AG04450 (cell line): ENCODE data around the gene GLOD5. TPM values are rescaled to one million over a fixed set of nuclear protein-coding genes. Genes with fewer than 3 reads are reported as not detected.

Experiments used
- CTCF ChIA-PET: fragments of 300-600, 350-600 bp; formaldehyde crosslinking; extraction: SDS; loops from one replicate; lab custom pipeline; 2022; ENCODE audit warnings: antibody characterized with exemption, inconsistent platforms; lab: Charles Lee
- POLR2A ChIA-PET: fragments of 350-600 bp; formaldehyde crosslinking; extraction: SDS; loops from one replicate; lab custom pipeline; 2021; ENCODE audit warnings: antibody characterized with exemption, inconsistent platforms; lab: Yijun Ruan, JAX
- DNase-seq: peaks from one replicate; pipeline ENCODE4 v3.0.0-alpha.2; 2011; ENCODE audit warnings: low read depth, low spot score
- H3K27ac ChIP-seq: one replicate; pipeline ENCODE4 v1.5.1; 2012; ENCODE audit warnings: low read depth, low read length, control low read depth
- H3K27me3 ChIP-seq: one replicate; pipeline ENCODE4 v1.6.0; 2012; ENCODE audit warnings: low read length; ENCODE audit not compliant: control insufficient read depth, insufficient read depth
- H3K4me3 ChIP-seq: 2 replicates; pipeline ENCODE4 v1.5.1; 2011; ENCODE audit warnings: mild to moderate bottlenecking, low read depth, low read length, control low read depth
- H3K9me3 ChIP-seq: 2 replicates; pipeline ENCODE4 v1.5.1; 2012; ENCODE audit warnings: low read length; ENCODE audit not compliant: control insufficient read depth, insufficient read depth
- CTCF ChIP-seq: IDR thresholded peaks from 2 replicates; pipeline ENCODE4 v1.5.1; 2011; ENCODE audit warnings: low read depth, low read length, control low read depth, inconsistent platforms
- polyA plus RNA-seq: library from polyadenylated mRNA; depleted of rRNA; stranded (reverse); fragments of >200 nt; gene quantifications from 2 replicates; pipeline ENCODE4 v1.2.3, GENCODE V29; 2011

The GLOD5 gene
- polyA plus RNA-seq, 1 experiment: not detected

GRCh38 chrX:48715876-48716502 is 45.6 kb upstream of the GLOD5 start:
- DNase-seq: no peak
- POLR2A ChIA-PET: no interaction called here
- H3K4me3 ChIP-seq: no peak overlapping the region
- no peaks in the 10 kb centered on the region for H3K9me3 ChIP-seq
- TF ChIP-seq CTCF: no peak
- H3K27me3 ChIP-seq: no peaks in the 10 kb centered on the region
- no peak overlapping the region for H3K27ac ChIP-seq
- CTCF ChIA-PET: no interaction called here

- H3K9me3 ChIP-seq: no peaks in the 10 kb centered on the region
- no peak for TF ChIP-seq CTCF
- POLR2A ChIA-PET: no interaction called here
- no peaks in the 10 kb centered on the region for H3K27me3 ChIP-seq
- no peak overlapping the region for H3K27ac ChIP-seq
- CTCF ChIA-PET: no interaction called here
- H3K4me3 ChIP-seq: no peak overlapping the region
- DNase-seq: no peak
Measured at GRCh38 chrX:48719958-48720357, 41.6 kb upstream of the GLOD5 start.

- no peak overlapping the region for H3K27ac ChIP-seq
- ChIA-PET CTCF (no interaction called here), POLR2A (no interaction called here)
- H3K9me3 ChIP-seq: no peaks in the 10 kb centered on the region
- TF ChIP-seq CTCF: no peak
- H3K4me3 ChIP-seq: no peak overlapping the region
- H3K27me3 ChIP-seq: no peaks in the 10 kb centered on the region
- DNase-seq: no peak
Measured at GRCh38 chrX:48720577-48721250, 40.8 kb upstream of the GLOD5 start.

GRCh38 chrX:48721916-48722315 is 39.6 kb upstream of the GLOD5 start:
- H3K27me3 ChIP-seq: no peaks in the 10 kb centered on the region
- ChIA-PET CTCF (no interaction called here), POLR2A (no interaction called here)
- no peaks in the 10 kb centered on the region for H3K9me3 ChIP-seq
- no peak overlapping the region for H3K4me3 ChIP-seq
- TF ChIP-seq CTCF: no peak
- H3K27ac ChIP-seq: no peak overlapping the region
- DNase-seq: no peak

GRCh38 chrX:48726596-48726995 is 35.0 kb upstream of the GLOD5 start:
- ChIA-PET POLR2A (no interaction called here), CTCF (no interaction called here)

More at GRCh38 chrX:48726596-48726995, 35.0 kb upstream of the GLOD5 start:
- Histone ChIP-seq H3K4me3 (no peak overlapping the region), H3K9me3 (no peaks in the 10 kb centered on the region), H3K27ac (no peak overlapping the region), H3K27me3 (no peaks in the 10 kb centered on the region)
- no peak for DNase-seq
- no peak for TF ChIP-seq CTCF
